Measurements from ENCODE around the gene POP7. TPM values are rescaled to one million over a fixed set of nuclear protein-coding genes. Genes with fewer than 3 reads are reported as not detected.
"Not testable (repeated sequence)": the region's sequence is repeated elsewhere in the genome, so short reads cannot be mapped to it uniquely, and the experiment has no call there.

The POP7 gene
- total and polyA plus RNA-seq, 2 donors from 2014 or later, result 25.7 to 41.8 TPM

DNA sequence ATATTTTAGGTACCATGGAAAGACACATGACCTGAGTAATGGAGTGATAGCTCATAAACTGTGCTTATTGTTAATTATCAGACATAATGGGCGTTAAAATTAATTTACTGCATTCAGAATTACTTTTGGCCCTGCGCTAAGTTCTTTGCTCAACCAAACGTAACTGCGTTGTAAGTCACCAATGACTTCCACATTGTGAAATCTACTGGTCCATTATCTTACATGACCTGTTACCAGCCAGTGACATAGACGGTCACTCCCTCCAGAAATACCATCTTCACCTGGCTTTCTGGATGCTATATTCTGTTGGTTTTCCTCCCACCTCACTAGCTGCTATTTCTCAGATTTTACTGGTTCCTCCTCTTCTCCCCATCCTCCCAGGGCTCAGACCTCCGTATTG lies 6.9 kb upstream of the POP7 start:
- H3K4me1 ChIP-seq (ENCODE audit: control insufficient read depth in 2 of 3, insufficient read depth in 2 of 3, low read depth in 1 of 3, low read length in 3 of 3), result no peaks in the 10 kb centered on the region
- H3K27me3 ChIP-seq (ENCODE audit: control insufficient read depth, insufficient read depth, low read length), result no peaks in the 10 kb centered on the region
- H3K4me3 ChIP-seq (ENCODE audit: low read length in 3 of 3), result no peak overlapping the region
- intact Hi-C loops (cut with DNase I), result no loop called here
- FAIRE-seq (no peak), DNase-seq (no peak)
- H3K9ac ChIP-seq (ENCODE audit: low read length in 3 of 3), result no peak overlapping the region
- no peaks in the 10 kb centered on the region for H3K36me3 ChIP-seq (ENCODE audit: control insufficient read depth in 2 of 3, insufficient read depth in 3 of 3, low read length in 3 of 3)
- H3K9me3 ChIP-seq (ENCODE audit: control insufficient read depth in 2 of 3, insufficient read depth in 1 of 3, low read length in 3 of 3), result no peaks in the 10 kb centered on the region
- H3K27ac ChIP-seq (ENCODE audit: low read depth in 2 of 2, low read length in 2 of 2), result no peak overlapping the region
- no peak for TF ChIP-seq CTCF (IDR thresholded peaks at IDR 0.05; ENCODE audit: borderline replicate concordance, extremely low read depth, insufficient read depth)

- FAIRE-seq, result not testable (repeated sequence)
Measured at GRCh38 chr7:100701089-100701488, 4.8 kb upstream of the POP7 start.

GRCh38 chr7:100705320-100705752 lies 585 bp upstream of the POP7 start:
- peak; percentile 88 to 93 (median 90) for DNase-seq
- peak overlapping the region; percentile 84 to 89 (median 89) for H3K4me3 ChIP-seq (ENCODE audit: low read length in 3 of 3)
- H3K27me3 ChIP-seq (ENCODE audit: control insufficient read depth, insufficient read depth, low read length), result no peaks in the 10 kb centered on the region
- H3K9me3 ChIP-seq (ENCODE audit: control insufficient read depth in 2 of 3, insufficient read depth in 1 of 3, low read length in 3 of 3), result no peaks in the 10 kb centered on the region
- FAIRE-seq, result no peak
- peak overlapping the region; percentile 13 to 88 (median 50) for H3K9ac ChIP-seq (ENCODE audit: low read length in 3 of 3)
- peaks cover 0 to 2% (median 0%) of the 10 kb centered on the region in 3 donors for H3K36me3 ChIP-seq (ENCODE audit: control insufficient read depth in 2 of 3, insufficient read depth in 3 of 3, low read length in 3 of 3)
- H3K27ac ChIP-seq (ENCODE audit: low read depth in 2 of 2, low read length in 2 of 2), result peak overlapping the region; percentile 90
- H3K4me1 ChIP-seq (ENCODE audit: control insufficient read depth in 2 of 3, insufficient read depth in 2 of 3, low read depth in 1 of 3, low read length in 3 of 3), result peaks cover 0 to 12% (median 0%) of the 10 kb centered on the region in 3 donors
- TF ChIP-seq CTCF (IDR thresholded peaks at IDR 0.05; ENCODE audit: borderline replicate concordance, extremely low read depth, insufficient read depth), result peak; percentile 70
- intact Hi-C loops (cut with DNase I), result no loop called here

More at GRCh38 chr7:100701089-100701488, 4.8 kb upstream of the POP7 start:
- H3K9ac ChIP-seq (ENCODE audit: low read length in 3 of 3); H3K9me3 ChIP-seq (ENCODE audit: control insufficient read depth in 2 of 3, insufficient read depth in 1 of 3, low read length in 3 of 3); DNase-seq; intact Hi-C loops (cut with DNase I); H3K4me1 ChIP-seq (ENCODE audit: control insufficient read depth in 2 of 3, insufficient read depth in 2 of 3, low read depth in 1 of 3, low read length in 3 of 3); H3K36me3 ChIP-seq (ENCODE audit: control insufficient read depth in 2 of 3, insufficient read depth in 3 of 3, low read length in 3 of 3); H3K4me3 ChIP-seq (ENCODE audit: low read length in 3 of 3); H3K27ac ChIP-seq (ENCODE audit: low read depth in 2 of 2, low read length in 2 of 2); H3K27me3 ChIP-seq (ENCODE audit: control insufficient read depth, insufficient read depth, low read length): not testable (repeated sequence)

DNA sequence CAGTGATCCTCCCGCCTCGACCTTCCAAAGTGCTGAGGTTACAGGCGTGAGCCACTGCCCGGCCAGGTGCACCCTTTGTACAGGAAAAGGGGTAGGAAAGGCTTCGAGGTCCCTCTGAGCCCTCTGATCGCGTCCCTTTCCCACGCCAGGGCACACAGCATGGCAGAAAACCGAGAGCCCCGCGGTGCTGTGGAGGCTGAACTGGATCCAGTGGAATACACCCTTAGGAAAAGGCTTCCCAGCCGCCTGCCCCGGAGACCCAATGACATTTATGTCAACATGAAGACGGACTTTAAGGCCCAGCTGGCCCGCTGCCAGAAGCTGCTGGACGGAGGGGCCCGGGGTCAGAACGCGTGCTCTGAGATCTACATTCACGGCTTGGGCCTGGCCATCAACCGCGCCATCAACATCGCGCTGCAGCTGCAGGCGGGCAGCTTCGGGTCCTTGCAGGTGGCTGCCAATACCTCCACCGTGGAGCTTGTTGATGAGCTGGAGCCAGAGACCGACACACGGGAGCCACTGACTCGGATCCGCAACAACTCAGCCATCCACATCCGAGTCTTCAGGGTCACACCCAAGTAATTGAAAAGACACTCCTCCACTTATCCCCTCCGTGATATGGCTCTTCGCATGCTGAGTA lies 871 bp downstream of the POP7 start:
- Histone ChIP-seq H3K4me3 (ENCODE audit: low read length in 3 of 3) (peak overlapping the region; percentile 84 to 89 (median 89)), H3K4me1 (ENCODE audit: control insufficient read depth in 2 of 3, insufficient read depth in 2 of 3, low read depth in 1 of 3, low read length in 3 of 3) (peaks cover 0 to 12% (median 0%) of the 10 kb centered on the region in 3 donors), H3K27me3 (ENCODE audit: control insufficient read depth, insufficient read depth, low read length) (no peaks in the 10 kb centered on the region), H3K27ac (ENCODE audit: low read depth in 2 of 2, low read length in 2 of 2) (peak overlapping the region in 1 of 2 donors; percentile 69), H3K9ac (ENCODE audit: low read length in 3 of 3) (peak overlapping the region; percentile 6 to 85 (median 65)), H3K9me3 (ENCODE audit: control insufficient read depth in 2 of 3, insufficient read depth in 1 of 3, low read length in 3 of 3) (no peaks in the 10 kb centered on the region), H3K36me3 (ENCODE audit: control insufficient read depth in 2 of 3, insufficient read depth in 3 of 3, low read length in 3 of 3) (peaks cover 0 to 2% (median 0%) of the 10 kb centered on the region in 3 donors)
- no peak for TF ChIP-seq CTCF (IDR thresholded peaks at IDR 0.05; ENCODE audit: borderline replicate concordance, extremely low read depth, insufficient read depth)
- intact Hi-C loops (cut with DNase I), result no loop called here
- DNase-seq, result peak in 3 of 5 donors; percentile 46 to 85 (median 74)
- FAIRE-seq, result no peak

Data from kidney (tissue), 14 donors.